HG02884 (cell line): Measurements from ENCODE around the gene ZC3H10.

Experiments used
- ATAC-seq: cut with Tn5 transposase; IDR thresholded peaks from one replicate; pipeline ENCODE4 v1.9.1; 2021; ENCODE audit warnings: mild to moderate bottlenecking, moderate library complexity; ENCODE audit not compliant: unreplicated experiment

Gene ZC3H10

GRCh38 chr12:56169229-56169759 lies 51.2 kb downstream of the ZC3H10 start:
- ATAC-seq: no peak

- ATAC-seq: no peak
Measured at GRCh38 chr12:56172839-56173238, 54.8 kb downstream of the ZC3H10 start.
